Measurements from ENCODE around the gene ALKBH1.

The ALKBH1 gene

GRCh38 chr14:77710364-77710763, 2.5 kb upstream of the ALKBH1 start:
- no CpG with 5 or more reads among the region's 2 CpGs for WGBS, 2 donors (ENCODE audit: extremely low coverage in 2 of 2, insufficient read length in 2 of 2, insufficient replicate concordance in 1 of 2)
- no peak overlapping the region for H2BK12ac ChIP-seq (ENCODE audit: low read length)
- no peak overlapping the region for H3K18ac ChIP-seq (ENCODE audit: low read length)
- H2AFZ ChIP-seq (ENCODE audit: low read length) = no peak overlapping the region
- peaks cover 13 to 56% of the 10 kb centered on the region in 2 donors for H3K36me3 ChIP-seq (replicated peaks in 1 of 2; ENCODE audit: control insufficient read depth in 2 of 2, insufficient read depth in 2 of 2, low read length in 2 of 2)
- DNase-seq (ENCODE audit: low spot score) = no peak
- H3K9ac ChIP-seq (ENCODE audit: low read depth, low read length, poor library complexity) = no peak overlapping the region
- H2BK5ac ChIP-seq (ENCODE audit: low read length) = no peak overlapping the region
- no peak overlapping the region for H2BK15ac ChIP-seq (ENCODE audit: low read length)
- peaks cover 5% of the 10 kb centered on the region for H3K79me1 ChIP-seq (ENCODE audit: low read depth, low read length)
- H3K4me2 ChIP-seq (ENCODE audit: insufficient read depth, low read length, poor library complexity, severe bottlenecking) = no peak overlapping the region
- H4K8ac ChIP-seq (ENCODE audit: low read depth, low read length) = no peak overlapping the region
- H2BK120ac ChIP-seq (ENCODE audit: low read depth, low read length) = no peak overlapping the region
- H3K14ac ChIP-seq (ENCODE audit: low read length) = no peak overlapping the region
- H3K4me1 ChIP-seq (ENCODE audit: control insufficient read depth in 2 of 2, insufficient read depth in 1 of 2, low read depth in 1 of 2, low read length in 2 of 2) = peaks cover 4 to 14% of the 10 kb centered on the region in 2 donors
- H3K4ac ChIP-seq (ENCODE audit: low read length) = no peak overlapping the region
- no peak overlapping the region for H3K27ac ChIP-seq (replicated peaks; ENCODE audit: low read length)
- no peaks in the 10 kb centered on the region for H3K9me3 ChIP-seq (replicated peaks in 1 of 2; ENCODE audit: control insufficient read depth in 2 of 2, insufficient read depth in 1 of 2, low read depth in 1 of 2, low read length in 2 of 2)
- H3K23ac ChIP-seq (ENCODE audit: low read depth, low read length, poor library complexity) = no peak overlapping the region
- no peak overlapping the region for H3K4me3 ChIP-seq (ENCODE audit: low read length in 2 of 2)
- H3K27me3 ChIP-seq (ENCODE audit: control insufficient read depth in 3 of 3, insufficient read depth in 3 of 3, low read depth in 1 of 3, low read length in 3 of 3) = no peaks in the 10 kb centered on the region
- no peak overlapping the region for H2AK5ac ChIP-seq (ENCODE audit: low read depth, low read length)
- H4K91ac ChIP-seq (ENCODE audit: low read depth, low read length, poor library complexity) = no peak overlapping the region

GRCh38 chr14:77709412-77709811, 1.6 kb upstream of the ALKBH1 start:
- no CpG with 5 or more reads among the region's 3 CpGs for WGBS, 2 donors (ENCODE audit: extremely low coverage in 2 of 2, insufficient read length in 2 of 2, insufficient replicate concordance in 1 of 2)
- DNase-seq (ENCODE audit: low spot score) = no peak

GRCh38 chr14:77708749-77709148, 926 bp upstream of the ALKBH1 start:
- H2AK5ac ChIP-seq (ENCODE audit: low read depth, low read length) = no peak overlapping the region
- H3K14ac ChIP-seq (ENCODE audit: low read length) = no peak overlapping the region
- no peak overlapping the region for H2AFZ ChIP-seq (ENCODE audit: low read length)
- no CpG with 5 or more reads among the region's 7 CpGs for WGBS, 2 donors (ENCODE audit: extremely low coverage in 2 of 2, insufficient read length in 2 of 2, insufficient replicate concordance in 1 of 2)
- H2BK5ac ChIP-seq (ENCODE audit: low read length) = no peak overlapping the region
- no peak overlapping the region for H2BK15ac ChIP-seq (ENCODE audit: low read length)
- no peak overlapping the region for H3K9ac ChIP-seq (ENCODE audit: low read depth, low read length, poor library complexity)
- no peak overlapping the region for H3K4ac ChIP-seq (ENCODE audit: low read length)
- H3K79me1 ChIP-seq (ENCODE audit: low read depth, low read length) = peaks cover 4% of the 10 kb centered on the region
- no peak for DNase-seq (ENCODE audit: low spot score)
- no peak overlapping the region for H2BK120ac ChIP-seq (ENCODE audit: low read depth, low read length)
- H3K4me1 ChIP-seq (ENCODE audit: control insufficient read depth in 2 of 2, insufficient read depth in 1 of 2, low read depth in 1 of 2, low read length in 2 of 2) = peaks cover 4 to 14% of the 10 kb centered on the region in 2 donors
- no peak overlapping the region for H2BK12ac ChIP-seq (ENCODE audit: low read length)
- peaks cover 13 to 53% of the 10 kb centered on the region in 2 donors for H3K36me3 ChIP-seq (replicated peaks in 1 of 2; ENCODE audit: control insufficient read depth in 2 of 2, insufficient read depth in 2 of 2, low read length in 2 of 2)
- H4K91ac ChIP-seq (ENCODE audit: low read depth, low read length, poor library complexity) = no peak overlapping the region
- peak overlapping the region; percentile 78 for H3K4me2 ChIP-seq (ENCODE audit: insufficient read depth, low read length, poor library complexity, severe bottlenecking)
- H3K27me3 ChIP-seq (ENCODE audit: control insufficient read depth in 3 of 3, insufficient read depth in 3 of 3, low read depth in 1 of 3, low read length in 3 of 3) = no peaks in the 10 kb centered on the region
- H3K4me3 ChIP-seq (ENCODE audit: low read length in 2 of 2) = peak overlapping the region; percentile 97 to 98
- H3K18ac ChIP-seq (ENCODE audit: low read length) = no peak overlapping the region
- H3K9me3 ChIP-seq (replicated peaks in 1 of 2; ENCODE audit: control insufficient read depth in 2 of 2, insufficient read depth in 1 of 2, low read depth in 1 of 2, low read length in 2 of 2) = no peaks in the 10 kb centered on the region
- no peak overlapping the region for H4K8ac ChIP-seq (ENCODE audit: low read depth, low read length)
- no peak overlapping the region for H3K27ac ChIP-seq (replicated peaks; ENCODE audit: low read length)
- no peak overlapping the region for H3K23ac ChIP-seq (ENCODE audit: low read depth, low read length, poor library complexity)

More at GRCh38 chr14:77709412-77709811, 1.6 kb upstream of the ALKBH1 start:
- Histone ChIP-seq H2BK15ac (ENCODE audit: low read length) (no peak overlapping the region), H3K4me3 (ENCODE audit: low read length in 2 of 2) (peak overlapping the region in 1 of 2 donors; percentile 97), H2AK5ac (ENCODE audit: low read depth, low read length) (no peak overlapping the region), H3K4me2 (ENCODE audit: insufficient read depth, low read length, poor library complexity, severe bottlenecking) (no peak overlapping the region), H2BK120ac (ENCODE audit: low read depth, low read length) (no peak overlapping the region), H3K4ac (ENCODE audit: low read length) (no peak overlapping the region), H3K27me3 (ENCODE audit: control insufficient read depth in 3 of 3, insufficient read depth in 3 of 3, low read depth in 1 of 3, low read length in 3 of 3) (no peaks in the 10 kb centered on the region), H4K91ac (ENCODE audit: low read depth, low read length, poor library complexity) (no peak overlapping the region), H2BK5ac (ENCODE audit: low read length) (no peak overlapping the region), H3K4me1 (ENCODE audit: control insufficient read depth in 2 of 2, insufficient read depth in 1 of 2, low read depth in 1 of 2, low read length in 2 of 2) (peaks cover 4 to 14% of the 10 kb centered on the region in 2 donors), H3K23ac (ENCODE audit: low read depth, low read length, poor library complexity) (no peak overlapping the region), H2AFZ (ENCODE audit: low read length) (no peak overlapping the region), H2BK12ac (ENCODE audit: low read length) (no peak overlapping the region), H3K14ac (ENCODE audit: low read length) (no peak overlapping the region), H4K8ac (ENCODE audit: low read depth, low read length) (no peak overlapping the region), H3K27ac (replicated peaks; ENCODE audit: low read length) (no peak overlapping the region), H3K79me1 (ENCODE audit: low read depth, low read length) (peaks cover 5% of the 10 kb centered on the region), H3K9ac (ENCODE audit: low read depth, low read length, poor library complexity) (no peak overlapping the region), H3K36me3 (replicated peaks in 1 of 2; ENCODE audit: control insufficient read depth in 2 of 2, insufficient read depth in 2 of 2, low read length in 2 of 2) (peaks cover 10 to 53% of the 10 kb centered on the region in 2 donors), H3K18ac (ENCODE audit: low read length) (no peak overlapping the region), H3K9me3 (replicated peaks in 1 of 2; ENCODE audit: control insufficient read depth in 2 of 2, insufficient read depth in 1 of 2, low read depth in 1 of 2, low read length in 2 of 2) (no peaks in the 10 kb centered on the region)

- Histone ChIP-seq H3K4me3 (ENCODE audit: low read length in 2 of 2) (peak overlapping the region; percentile 97 to 98), H2AK5ac (ENCODE audit: low read depth, low read length) (no peak overlapping the region), H3K4ac (ENCODE audit: low read length) (no peak overlapping the region), H3K4me2 (ENCODE audit: insufficient read depth, low read length, poor library complexity, severe bottlenecking) (peak overlapping the region; percentile 51), H3K27ac (replicated peaks; ENCODE audit: low read length) (no peak overlapping the region), H4K8ac (ENCODE audit: low read depth, low read length) (no peak overlapping the region), H3K79me1 (ENCODE audit: low read depth, low read length) (peaks cover 4% of the 10 kb centered on the region), H2BK12ac (ENCODE audit: low read length) (no peak overlapping the region), H3K36me3 (replicated peaks in 1 of 2; ENCODE audit: control insufficient read depth in 2 of 2, insufficient read depth in 2 of 2, low read length in 2 of 2) (peaks cover 12 to 53% of the 10 kb centered on the region in 2 donors), H3K27me3 (ENCODE audit: control insufficient read depth in 3 of 3, insufficient read depth in 3 of 3, low read depth in 1 of 3, low read length in 3 of 3) (no peaks in the 10 kb centered on the region), H2BK5ac (ENCODE audit: low read length) (no peak overlapping the region), H3K14ac (ENCODE audit: low read length) (no peak overlapping the region), H3K9me3 (replicated peaks in 1 of 2; ENCODE audit: control insufficient read depth in 2 of 2, insufficient read depth in 1 of 2, low read depth in 1 of 2, low read length in 2 of 2) (no peaks in the 10 kb centered on the region), H2BK120ac (ENCODE audit: low read depth, low read length) (no peak overlapping the region), H3K4me1 (ENCODE audit: control insufficient read depth in 2 of 2, insufficient read depth in 1 of 2, low read depth in 1 of 2, low read length in 2 of 2) (peaks cover 4 to 14% of the 10 kb centered on the region in 2 donors), H2BK15ac (ENCODE audit: low read length) (no peak overlapping the region), H2AFZ (ENCODE audit: low read length) (peak overlapping the region; percentile 92), H3K23ac (ENCODE audit: low read depth, low read length, poor library complexity) (no peak overlapping the region), H3K9ac (ENCODE audit: low read depth, low read length, poor library complexity) (peak overlapping the region; percentile 78), H4K91ac (ENCODE audit: low read depth, low read length, poor library complexity) (no peak overlapping the region), H3K18ac (ENCODE audit: low read length) (no peak overlapping the region)
- no CpG with 5 or more reads among the region's 14 CpGs for WGBS, 2 donors (ENCODE audit: extremely low coverage in 2 of 2, insufficient read length in 2 of 2, insufficient replicate concordance in 1 of 2)
- DNase-seq (ENCODE audit: low spot score) = peak; percentile 14
Observed at GRCh38 chr14:77707355-77707723, 484 bp downstream of the ALKBH1 start.

All from neuronal stem cell (in vitro differentiated cells).